HepG2 (cell line): ENCODE measurements around the gene SIK3.

ENCODE experiments used
- EP300 ChIP-seq, 3 experiments: sonication (generic) in 1 of 3; formaldehyde crosslinking in 1 of 3; IDR thresholded peaks; 2 replicates each; pipeline versions ENCODE4 v1.5.1 to v1.6.1; 2011 to 2020; ENCODE audit warnings: low read depth in 2 of 3, low read length in 2 of 3, borderline replicate concordance in 1 of 3, improper control_type of control experiment in 1 of 3, mild to moderate bottlenecking in 1 of 3, missing genetic modification reagents in 1 of 3, moderate library complexity in 1 of 3
- EZH2 ChIP-seq: conservative IDR thresholded peaks from 2 replicates; pipeline ENCODE4 v1.6.1; 2012; ENCODE audit warnings: mild to moderate bottlenecking, low read depth, low read length, moderate library complexity
- FOXM1 ChIP-seq: sonication (generic); formaldehyde crosslinking; IDR thresholded peaks from 2 replicates; pipeline ENCODE4 v1.5.0; 2020; ENCODE audit warnings: missing genetic modification reagents
- GABPA ChIP-seq, 2 experiments: IDR thresholded peaks; 2 replicates each; pipeline ENCODE4 v1.6.1; 2011 to 2016; ENCODE audit warnings: low read depth in 2 of 2, low read length in 1 of 2, missing biosample characterization in 1 of 2, missing genetic modification characterization in 1 of 2
- GABPB1 ChIP-seq: IDR thresholded peaks from 2 replicates; pipeline ENCODE4 v1.6.1; 2016; ENCODE audit warnings: mild to moderate bottlenecking, missing genetic modification reagents, moderate library complexity, missing compliant biosample characterization
- PITX1 ChIP-seq: sonication (generic); formaldehyde crosslinking; IDR thresholded peaks from 2 replicates; pipeline ENCODE4 v1.5.1; 2020; ENCODE audit warnings: mild to moderate bottlenecking, missing genetic modification reagents
- POLR2A ChIP-seq, 2 experiments: IDR thresholded peaks; 2 replicates each; pipeline ENCODE4 v1.6.1; 2011; ENCODE audit warnings: low read depth in 2 of 2, low read length in 2 of 2, mild to moderate bottlenecking in 1 of 2, moderate library complexity in 1 of 2; ENCODE audit not compliant: insufficient read depth in 1 of 2
- POLR2AphosphoS5 ChIP-seq: IDR thresholded peaks from 2 replicates; pipeline ENCODE4 v1.6.1; 2012; ENCODE audit warnings: low read depth, low read length
- RXRA ChIP-seq: sonication (generic); formaldehyde crosslinking; IDR thresholded peaks from 2 replicates; pipeline ENCODE4 v1.5.1; 2020; ENCODE audit warnings: missing genetic modification reagents
- SIN3B ChIP-seq: fragments of 150-350 bp; IDR thresholded peaks from 2 replicates; pipeline ENCODE4 v1.6.1; 2014; ENCODE audit warnings: low read length
- ZC3H4 ChIP-seq: sonication (generic); formaldehyde crosslinking; IDR thresholded peaks from 2 replicates; pipeline ENCODE4 v1.4.0; 2020; ENCODE audit warnings: missing genetic modification reagents, borderline replicate concordance
- TF ChIP-seq, protein P1 (sequence below): sonication (generic); formaldehyde crosslinking; IDR thresholded peaks from 2 replicates; pipeline ENCODE4 v1.5.0; 2020; ENCODE audit warnings: mild to moderate bottlenecking, missing genetic modification reagents, moderate library complexity

DNA sequence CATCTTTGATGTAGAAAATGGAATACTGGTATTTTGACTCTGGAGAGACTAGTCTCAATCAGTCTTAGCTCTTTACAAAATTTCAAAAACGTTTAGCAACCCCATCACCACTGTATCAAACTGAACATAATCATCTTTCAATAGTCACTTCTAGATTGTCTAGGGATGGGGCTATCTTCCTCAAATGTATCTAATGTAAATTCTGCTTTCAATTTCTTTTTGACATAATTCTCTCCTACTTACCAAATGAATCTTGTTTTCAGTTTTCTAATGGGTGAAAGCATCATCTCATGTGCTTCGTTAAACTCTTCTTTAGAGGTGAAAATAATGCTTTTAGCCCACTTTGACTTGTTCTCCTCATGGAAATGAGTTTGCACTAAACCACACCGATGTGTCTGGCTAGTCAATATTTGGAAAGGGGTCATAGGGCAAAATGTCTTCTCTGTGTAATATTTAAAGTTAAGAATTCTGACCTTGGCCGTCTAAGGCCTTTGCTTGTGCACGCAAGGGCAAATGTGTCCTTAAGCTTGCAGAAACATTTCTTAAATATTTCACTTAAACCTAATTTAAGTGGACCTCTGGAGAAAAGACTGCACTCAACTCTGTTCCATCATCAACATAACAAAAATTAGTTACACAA is 5.2 kb downstream of the SIK3 start:
- TF ChIP-seq EP300 (IDR thresholded peaks at IDR 0.05; ENCODE audit: low read depth in 2 of 2, low read length in 2 of 2) (peak in 1 of 2 experiments; percentile 72; a peak in 2 of 4 replicates), EP300 (CRISPR knock-in tag; IDR thresholded peaks at IDR 0.05; ENCODE audit: borderline replicate concordance) (no peak), POLR2AphosphoS5 (no peak), EZH2 (no peak), GABPB1 (CRISPR knock-in tag) (no peak), ZC3H4 (CRISPR knock-in tag) (no peak), POLR2A (IDR thresholded peaks at IDR 0.05; ENCODE audit: insufficient read depth in 1 of 2, low read depth in 2 of 2, low read length in 2 of 2) (no peak), RXRA (no peak; the same call in 1 of the 2 replicates), GABPA (IDR thresholded peaks at IDR 0.05; ENCODE audit: low read depth, low read length) (no peak), GABPA (CRISPR knock-in tag; IDR thresholded peaks at IDR 0.05; ENCODE audit: low read depth) (no peak), PITX1 (CRISPR knock-in tag) (peak; percentile 37; the same call in 1 of the 2 replicates), SIN3B (no peak), FOXM1 (CRISPR knock-in tag) (no peak)
- TF ChIP-seq, protein P1, sequence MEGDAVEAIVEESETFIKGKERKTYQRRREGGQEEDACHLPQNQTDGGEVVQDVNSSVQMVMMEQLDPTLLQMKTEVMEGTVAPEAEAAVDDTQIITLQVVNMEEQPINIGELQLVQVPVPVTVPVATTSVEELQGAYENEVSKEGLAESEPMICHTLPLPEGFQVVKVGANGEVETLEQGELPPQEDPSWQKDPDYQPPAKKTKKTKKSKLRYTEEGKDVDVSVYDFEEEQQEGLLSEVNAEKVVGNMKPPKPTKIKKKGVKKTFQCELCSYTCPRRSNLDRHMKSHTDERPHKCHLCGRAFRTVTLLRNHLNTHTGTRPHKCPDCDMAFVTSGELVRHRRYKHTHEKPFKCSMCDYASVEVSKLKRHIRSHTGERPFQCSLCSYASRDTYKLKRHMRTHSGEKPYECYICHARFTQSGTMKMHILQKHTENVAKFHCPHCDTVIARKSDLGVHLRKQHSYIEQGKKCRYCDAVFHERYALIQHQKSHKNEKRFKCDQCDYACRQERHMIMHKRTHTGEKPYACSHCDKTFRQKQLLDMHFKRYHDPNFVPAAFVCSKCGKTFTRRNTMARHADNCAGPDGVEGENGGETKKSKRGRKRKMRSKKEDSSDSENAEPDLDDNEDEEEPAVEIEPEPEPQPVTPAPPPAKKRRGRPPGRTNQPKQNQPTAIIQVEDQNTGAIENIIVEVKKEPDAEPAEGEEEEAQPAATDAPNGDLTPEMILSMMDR (CRISPR knock-in tag) = no peak
